Glomerular visceral epithelial cell (primary cell): ENCODE data around the gene BRF1.
"Not testable (repeated sequence)": the region's sequence is repeated elsewhere in the genome, so short reads cannot be mapped to it uniquely, and the experiment has no call there.

Experiments used
- DNase-seq: peaks from one replicate; pipeline ENCODE4 v3.0.0-alpha.2; 2016; ENCODE audit errors: extremely low spot score

The BRF1 gene

DNA sequence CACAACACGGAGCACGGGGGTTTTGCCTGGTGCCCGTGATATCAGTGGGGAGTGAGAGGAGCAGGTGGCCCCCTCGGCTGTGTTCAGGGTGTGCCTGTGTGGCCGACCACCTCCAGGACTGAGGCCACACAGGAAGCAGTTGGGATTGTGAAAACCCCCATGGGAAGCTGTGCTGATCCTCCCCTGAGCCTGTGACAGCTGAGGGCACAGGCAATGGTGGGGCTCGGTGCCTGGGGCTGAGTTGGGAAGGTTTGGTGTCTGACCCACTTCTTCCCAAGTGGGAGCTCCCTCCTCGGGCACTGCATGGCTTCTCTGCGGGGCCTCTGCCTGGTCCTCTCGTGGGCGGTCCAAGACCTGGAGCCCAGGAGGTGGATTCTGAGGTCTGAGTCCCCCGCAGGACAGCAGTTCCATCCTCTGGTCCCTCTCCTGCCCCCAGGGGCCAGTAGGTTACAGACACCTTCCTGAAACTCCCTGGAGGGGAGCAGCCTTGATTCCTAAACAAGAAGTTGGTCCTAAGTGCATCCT, 31.6 kb upstream of the BRF1 start:
- no peak for DNase-seq

DNA sequence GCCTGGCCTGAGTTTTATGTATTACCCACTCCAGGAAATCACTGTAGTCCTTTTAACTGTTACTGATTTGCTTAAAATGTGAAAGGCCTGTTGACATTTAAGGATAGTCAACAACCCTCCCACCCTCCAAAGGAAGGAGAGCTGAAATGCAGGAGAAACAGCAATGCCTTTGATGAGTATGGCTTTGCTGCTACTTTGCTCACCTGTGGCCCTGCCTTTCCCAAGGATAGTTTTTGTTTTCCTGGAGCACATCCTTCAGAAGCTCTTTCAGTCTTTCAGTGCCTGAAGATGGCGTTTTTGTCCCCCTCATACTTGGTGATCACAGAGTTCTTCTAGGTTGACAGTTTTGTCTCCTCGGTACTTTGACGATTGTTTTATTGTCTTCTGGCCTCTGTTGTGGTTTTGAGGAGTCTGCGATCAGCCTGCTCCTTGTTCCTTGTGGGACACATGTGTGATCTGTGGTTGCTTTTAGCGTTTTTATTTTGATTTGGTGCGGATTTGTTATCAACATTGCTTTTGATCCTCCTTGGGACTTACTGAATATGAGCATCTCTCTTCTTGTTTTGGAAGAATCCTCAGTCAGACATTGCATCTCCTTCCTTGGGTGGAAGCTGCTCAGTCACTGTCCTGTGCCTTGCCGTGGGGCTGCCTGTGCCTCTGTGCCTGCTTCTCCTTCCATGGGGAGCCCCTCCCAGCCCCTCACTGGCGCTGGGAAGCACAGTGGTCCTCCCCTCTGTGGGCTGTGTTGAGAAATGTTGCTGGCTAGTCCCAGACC, 31.0 kb upstream of the BRF1 start:
- DNase-seq: no peak

DNA sequence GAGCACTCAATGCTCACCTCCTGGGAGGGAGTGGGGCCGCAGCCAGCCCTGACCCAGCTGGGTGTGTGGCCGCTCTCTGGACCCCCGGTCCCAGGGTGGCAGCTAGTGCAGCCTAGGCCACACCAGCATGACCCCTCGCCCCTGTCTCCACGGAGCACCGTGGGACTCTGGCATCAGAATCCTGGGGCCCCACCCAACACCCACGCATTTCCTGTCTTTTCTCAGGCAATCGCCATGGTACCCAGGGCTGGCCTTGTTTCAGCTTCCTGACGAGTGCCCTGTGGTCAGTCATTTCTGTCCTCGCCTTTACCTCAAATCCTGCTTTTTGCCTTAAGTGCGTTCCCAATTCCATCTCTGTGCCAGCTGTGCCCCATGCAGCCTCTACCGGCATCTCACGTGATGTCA, 29.7 kb upstream of the BRF1 start:
- peak; percentile 18 for DNase-seq

DNA sequence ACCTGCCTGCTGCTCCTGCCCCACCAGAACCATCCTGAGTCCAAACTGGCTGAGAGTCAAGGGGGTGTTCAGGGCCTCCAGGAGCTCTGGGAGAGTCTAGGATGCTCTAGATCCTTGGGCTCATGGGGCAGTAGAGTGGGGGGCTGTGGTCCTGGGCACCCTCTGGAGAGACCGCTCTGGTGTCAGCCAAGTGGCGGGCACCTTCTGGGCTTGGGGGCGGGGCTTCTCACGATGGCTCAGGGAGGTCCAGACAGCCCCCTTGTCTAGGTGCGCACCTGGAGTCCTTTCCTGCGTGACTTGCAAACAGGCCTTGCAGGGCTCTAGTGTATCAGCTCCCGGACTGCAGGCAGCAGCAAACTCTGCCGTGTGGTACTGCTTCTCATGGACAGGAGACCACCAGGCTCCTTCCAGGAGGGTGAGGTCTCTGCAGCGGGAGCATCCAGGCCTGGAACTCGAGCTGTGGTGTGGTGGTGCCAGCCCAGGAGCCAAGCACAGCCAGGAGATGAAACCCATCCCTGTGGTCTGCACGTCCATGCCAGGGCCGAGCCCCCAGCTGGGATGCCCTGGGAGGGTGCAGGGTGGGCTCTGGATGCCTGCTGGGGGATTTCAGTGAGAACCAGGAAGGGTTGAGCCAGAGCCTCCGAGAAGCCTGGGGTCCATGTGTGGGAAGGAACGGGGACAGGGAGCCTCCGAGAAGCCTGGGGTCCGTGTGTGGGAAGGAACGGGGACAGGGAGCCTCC, 28.8 kb upstream of the BRF1 start:
- no peak for DNase-seq

DNA sequence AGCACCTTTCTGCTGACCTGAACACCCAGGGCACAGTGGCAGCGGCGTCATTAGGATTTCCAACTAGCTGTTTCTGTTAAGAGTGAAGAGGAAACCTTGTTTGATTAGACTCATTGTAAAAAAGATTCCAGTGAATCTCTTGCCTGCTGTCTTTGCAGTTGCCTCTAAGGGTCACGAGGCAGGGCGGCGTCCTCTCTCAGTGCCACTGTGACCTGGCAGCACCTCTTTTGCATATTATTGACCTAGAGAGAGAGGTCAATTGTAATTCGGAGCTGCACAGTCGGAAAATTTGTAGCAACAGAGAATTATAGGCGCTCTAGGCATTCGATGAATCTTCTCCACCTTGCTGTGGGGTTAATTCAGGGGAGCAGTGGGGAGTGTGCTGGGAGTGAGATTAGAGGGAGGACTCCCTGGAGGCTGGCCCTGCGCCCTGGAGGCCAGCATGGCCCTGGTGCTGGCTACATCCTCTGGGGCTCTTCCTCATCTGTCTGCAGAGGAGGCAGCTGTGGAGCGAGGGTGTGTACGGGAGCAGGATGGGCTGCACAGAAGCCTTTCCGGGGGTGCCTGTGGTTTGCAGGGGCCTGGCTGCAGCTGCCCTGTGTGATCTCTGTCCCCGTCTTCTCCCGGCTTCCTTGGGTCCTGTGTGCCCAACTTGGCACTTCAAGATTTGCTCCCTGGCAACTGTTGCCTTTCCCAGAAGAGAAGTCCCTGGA, 28.0 kb upstream of the BRF1 start:
- DNase-seq: no peak

DNA sequence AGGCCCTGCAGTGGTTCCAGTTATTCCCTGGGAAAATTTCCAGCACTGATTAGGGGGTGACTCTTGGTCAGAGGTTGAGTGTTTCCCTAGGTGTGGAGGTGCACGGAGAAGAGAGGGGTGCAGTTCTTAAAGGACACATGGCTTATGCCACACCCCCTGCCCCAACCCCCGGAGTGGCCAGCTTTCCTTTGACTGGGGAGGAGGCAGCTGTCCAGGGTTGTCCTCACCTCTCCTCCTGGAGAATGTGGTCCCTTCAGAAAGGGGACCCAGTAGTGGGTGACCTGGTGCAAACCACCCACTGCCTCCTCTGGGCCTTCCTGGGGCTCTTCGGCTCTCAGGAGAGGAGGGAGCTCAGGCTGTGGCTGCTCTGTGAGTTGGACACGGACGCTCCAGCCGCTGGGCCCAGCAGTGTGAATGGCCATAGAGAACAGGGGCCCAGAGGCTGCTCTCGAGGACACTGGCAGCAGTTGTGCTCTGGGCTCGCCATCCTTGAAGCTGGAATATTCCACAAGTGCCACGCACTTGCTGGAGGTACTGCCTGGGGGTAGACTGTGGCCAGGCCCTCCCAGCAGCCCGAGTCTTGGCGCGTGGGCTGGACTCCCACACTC, 27.4 kb upstream of the BRF1 start:
- DNase-seq: no peak

DNA sequence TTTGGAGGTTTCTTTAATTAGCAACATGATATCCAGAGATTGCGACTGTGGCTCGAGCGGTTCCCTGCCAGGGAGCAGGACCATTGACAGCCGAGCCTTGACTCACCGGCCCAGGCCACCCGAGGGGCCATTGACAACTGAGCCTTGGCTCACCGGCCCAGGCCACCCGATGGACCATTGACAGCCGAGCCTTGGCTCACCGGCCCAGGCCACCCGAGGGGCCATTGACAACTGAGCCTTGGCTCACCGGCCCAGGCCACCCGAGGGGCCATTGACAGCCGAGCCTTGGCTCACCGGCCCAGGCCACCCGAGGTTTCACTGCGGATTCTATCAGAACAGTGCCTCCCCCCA, 26.9 kb upstream of the BRF1 start:
- not testable (repeated sequence) for DNase-seq

DNA sequence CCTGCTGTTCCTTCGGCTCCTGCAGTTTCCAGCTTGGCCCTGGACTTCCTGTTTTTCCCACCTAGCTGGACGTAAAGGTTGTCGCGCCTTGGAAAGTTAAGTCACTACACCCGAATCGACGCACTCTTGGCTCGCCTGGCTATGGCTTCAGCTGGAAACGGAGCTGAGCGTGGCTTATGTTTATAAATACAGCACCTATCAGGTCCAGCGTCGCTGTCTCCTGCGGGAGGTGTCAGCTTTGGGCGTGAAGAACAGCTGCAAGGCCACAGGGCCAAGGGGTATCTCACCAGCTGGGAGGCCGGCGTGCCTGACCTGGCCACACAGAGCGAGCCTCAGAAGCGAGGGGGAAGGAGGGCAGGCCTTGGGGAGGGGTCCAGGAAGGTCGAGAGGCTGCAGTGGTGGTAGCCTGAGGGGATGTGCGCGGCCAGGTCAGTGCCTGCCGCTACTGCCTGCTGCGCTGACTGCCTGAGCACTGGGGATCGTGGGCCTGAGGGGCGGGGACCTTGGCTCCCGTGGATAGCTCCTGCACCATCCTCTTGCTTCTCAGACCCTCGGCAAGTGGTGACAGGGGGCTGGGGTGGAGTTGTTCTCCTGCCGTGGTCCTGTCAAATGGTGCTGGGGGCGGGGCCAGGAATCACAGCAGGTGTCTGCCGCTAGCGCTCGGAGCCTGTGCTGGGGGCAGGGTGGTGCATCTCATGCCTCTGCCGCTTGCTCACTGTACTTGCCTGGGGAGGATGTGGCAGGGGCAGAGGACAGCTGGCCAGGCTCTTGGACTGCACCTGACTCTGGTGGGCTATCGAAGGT, 26.3 kb upstream of the BRF1 start:
- no peak for DNase-seq

DNA sequence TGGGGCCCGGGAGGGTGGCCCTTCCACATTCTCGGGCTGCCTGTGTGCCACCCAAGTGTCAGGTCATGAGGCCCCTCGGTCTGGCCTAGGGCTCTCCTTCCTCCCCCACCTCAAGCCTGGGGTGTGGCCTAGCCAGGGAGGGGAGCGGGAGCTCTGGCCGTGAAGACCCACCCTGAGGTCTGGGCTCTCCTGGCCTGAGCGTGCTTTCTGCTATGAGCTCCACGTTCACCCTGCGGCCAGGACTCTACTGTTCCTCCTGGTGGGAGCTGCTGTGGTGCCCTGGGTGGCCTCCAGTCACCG, 25.7 kb upstream of the BRF1 start:
- no peak for DNase-seq

DNA sequence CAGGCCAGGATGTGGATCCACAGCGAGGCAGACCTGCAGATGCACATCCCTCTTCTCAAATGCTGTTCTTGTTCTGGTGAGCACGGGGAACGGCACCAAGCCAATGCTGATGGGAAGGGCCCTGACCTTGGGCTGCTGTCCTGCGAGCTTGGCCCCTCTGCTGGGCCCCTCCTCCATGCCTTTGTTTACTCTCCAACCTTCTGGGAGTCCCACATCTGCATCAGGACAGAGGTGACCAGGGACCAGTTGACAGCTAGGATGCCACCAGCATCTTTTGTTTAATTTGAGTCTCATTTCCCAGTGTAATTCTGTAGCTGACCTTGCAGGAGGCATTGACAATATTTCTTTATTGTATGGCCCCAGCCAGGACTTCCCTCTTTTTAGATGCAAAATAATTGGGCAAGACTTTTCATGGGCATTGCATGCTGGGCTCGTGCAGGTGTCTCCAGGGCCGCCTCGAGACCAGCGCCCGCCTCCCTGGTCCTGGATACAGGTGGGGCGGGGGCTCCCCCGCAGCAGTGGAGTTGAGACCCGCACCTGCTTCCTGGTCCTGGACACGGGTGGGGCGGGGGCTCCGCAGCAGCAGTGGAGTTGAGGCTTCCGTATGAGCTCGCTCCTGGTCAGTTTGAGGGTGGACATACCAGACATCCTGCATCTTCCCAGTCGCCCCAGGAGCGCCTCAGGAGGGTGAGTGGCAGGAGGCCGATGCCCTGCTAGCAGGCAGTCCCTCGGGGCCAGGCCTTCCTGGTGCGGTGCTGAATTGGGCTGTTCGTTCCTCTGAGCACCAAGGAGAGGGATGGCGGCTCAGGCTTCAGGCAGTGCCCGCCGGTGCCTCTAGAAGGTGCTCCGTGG, 25.1 kb upstream of the BRF1 start:
- no peak for DNase-seq

DNA sequence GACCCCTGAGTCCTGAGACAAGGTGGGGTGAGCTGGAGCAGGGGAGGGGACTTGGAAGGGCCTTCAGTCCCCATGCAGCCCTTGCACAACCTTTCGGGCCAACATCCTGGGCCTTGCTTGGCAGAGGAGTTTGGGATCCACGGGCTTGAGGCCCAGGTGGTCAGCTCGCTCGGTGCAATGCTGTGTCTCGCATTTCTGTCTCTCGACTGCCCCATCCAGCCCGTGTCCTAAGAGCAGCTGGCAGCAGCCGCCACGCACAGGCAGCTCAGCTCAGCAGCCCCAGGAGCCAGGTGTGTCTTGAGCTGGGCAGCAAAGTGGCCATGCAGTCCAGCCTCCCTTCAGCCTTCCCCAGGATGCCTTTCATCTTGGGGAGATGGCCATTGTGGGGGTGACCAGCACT, 24.5 kb upstream of the BRF1 start:
- no peak for DNase-seq

DNA sequence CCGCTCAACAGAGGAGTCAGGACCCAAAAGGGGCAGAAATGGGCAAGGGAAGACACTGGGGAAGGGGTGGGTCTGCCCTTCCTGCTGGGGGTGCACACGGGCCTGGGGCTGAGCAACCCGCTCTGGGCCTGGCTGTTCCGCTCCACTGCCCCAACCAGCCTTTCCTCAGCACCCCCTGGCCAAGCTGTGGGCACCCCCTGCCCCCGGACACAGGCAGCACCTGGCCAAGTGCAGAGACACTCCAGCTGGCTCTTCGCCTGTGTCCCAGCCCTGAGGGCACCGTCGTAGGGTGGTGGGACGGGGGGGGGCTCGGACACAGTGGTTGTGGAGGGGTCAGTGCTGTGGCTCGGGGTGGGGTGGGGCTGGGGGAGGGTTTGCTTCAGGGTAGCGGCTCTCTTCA, 24.1 kb upstream of the BRF1 start:
- DNase-seq: no peak

DNA sequence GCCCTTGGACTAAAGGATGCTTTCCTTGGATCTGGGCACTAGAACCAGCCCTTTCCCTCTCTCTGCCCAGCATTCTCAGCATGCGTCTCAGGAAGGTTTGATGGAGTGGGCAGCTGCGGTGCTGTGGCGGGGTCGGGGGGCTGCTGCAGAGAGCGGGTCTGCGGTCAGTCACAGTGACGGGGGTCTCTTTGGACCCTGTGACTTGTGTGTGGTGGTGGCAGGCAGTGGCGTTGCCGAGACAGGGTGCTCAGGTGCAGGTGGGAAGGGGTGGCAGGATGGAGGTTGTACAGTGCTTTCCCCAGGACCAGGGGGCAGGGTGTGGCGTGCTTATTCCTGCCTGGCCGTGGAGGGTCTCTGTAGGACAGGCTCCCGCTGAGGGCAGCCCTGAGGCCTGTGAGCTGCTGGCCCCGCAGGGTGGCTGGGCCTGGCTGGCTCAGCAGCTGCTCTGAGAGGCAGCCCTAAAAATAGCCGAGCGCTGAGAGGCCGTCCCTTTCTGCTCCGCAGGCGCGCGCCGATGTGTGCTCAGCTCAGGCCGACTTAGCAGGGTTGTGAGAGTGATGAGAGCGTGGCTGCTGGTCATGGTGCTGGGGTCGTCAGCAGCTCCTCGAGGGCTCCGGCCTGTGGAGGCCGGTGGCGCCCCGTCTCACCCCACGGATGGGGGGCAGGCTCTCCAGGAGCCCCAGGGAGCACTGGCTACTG, 23.4 kb upstream of the BRF1 start:
- DNase-seq: no peak

DNA sequence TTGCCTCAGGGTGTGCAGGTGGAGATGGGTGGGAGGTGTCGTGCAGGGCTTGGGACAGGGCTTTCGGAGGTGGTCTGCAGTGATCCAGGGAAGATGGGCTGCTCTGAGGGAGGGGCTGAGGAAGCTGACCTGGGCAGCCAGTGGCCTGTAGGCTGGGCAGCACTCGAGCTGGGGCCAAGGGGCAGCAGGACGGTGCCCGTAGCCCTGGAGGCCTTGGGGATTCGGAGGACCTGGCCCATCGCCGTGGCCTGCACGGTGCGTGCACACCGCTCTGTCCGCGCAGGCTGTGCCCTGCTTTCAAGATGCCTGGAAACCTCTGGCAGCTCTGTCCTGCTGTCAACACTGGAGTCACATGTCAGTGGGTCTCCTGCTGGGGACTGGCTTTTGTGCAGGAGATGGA, 22.9 kb upstream of the BRF1 start:
- DNase-seq: no peak

DNA sequence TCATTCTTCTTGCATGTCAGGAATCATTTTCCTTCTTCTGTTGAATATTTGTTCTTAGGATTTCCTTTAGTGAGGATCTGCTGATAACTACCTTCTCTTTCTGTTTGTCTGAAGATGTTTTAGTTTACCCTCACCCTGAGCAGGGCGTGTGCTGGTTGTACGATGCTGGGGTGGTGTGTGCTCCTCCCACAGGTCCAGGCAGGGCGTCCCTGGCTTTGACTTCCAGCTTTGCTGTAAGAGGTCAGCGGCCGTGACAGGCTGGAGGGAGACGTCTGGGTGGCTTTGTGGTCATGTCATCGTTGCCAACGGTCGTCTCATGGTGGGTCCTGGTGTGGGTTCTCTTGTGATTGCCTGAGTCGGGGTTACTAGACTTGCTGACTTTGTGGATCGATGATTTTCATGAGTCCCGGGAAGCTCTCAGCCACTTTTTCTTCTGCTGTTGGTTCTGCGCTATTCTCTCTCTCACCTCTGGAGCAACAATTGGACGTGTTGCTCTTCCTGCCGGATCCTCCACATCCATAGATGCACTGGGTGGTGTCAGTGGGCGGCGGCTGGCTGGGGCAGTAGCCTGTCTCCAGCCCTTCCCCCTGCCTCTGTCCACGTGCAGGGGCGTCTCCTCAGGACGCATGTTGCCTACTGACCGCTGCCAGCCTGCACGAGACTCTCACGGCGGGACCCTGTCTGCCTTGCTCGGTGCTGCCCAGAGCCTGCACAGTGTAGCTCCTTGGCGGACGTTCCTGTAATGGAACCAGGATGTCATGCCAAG, 22.2 kb upstream of the BRF1 start:
- DNase-seq: no peak

DNA sequence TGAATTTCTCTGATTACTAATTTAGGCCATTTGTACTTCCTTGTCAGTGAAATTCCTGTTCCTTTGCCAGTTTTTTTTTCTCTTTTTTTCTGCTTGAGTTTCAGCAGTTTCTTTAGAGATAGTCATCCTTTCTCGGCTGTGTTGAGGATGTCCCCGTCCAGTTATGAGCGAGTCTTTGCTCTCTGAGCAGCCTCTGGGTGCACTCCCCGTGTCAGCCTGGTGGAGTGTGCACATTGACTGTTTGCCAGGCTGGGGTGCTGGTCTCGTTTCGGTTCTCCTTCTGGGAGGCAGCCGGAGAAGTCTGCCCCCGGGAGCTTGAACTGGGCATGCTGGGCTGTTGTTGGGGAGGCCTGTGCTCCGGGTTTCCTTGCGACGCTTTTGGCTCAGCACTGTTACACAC, 16.7 kb upstream of the BRF1 start:
- peak; percentile 31 for DNase-seq

DNA sequence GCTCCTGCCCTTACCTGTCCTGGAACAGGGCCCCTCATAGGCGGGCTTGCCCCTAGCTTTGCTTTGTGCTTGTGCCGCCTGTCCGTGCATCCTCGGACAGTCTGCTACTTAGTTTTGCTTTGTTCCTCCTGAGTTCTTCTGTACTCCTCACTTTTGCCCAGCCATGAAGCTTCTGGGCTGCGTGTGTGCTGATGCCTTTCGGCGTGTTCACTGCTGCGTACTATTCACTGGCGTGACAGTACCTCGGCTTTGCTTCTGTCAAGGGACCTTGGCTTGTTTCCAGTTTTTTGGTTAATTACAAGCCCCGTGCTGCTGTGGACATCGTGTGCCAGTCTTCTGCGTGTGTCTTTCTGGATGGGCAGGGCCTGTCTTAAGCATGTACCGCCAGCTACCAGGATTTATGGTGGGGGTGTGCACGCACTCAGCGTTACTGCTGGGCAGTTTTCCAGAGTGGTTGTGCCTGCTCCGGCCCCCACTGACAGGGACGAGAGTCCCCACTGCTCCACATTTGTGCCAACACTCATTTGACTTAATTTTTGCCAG, 16.2 kb upstream of the BRF1 start:
- DNase-seq: no peak

DNA sequence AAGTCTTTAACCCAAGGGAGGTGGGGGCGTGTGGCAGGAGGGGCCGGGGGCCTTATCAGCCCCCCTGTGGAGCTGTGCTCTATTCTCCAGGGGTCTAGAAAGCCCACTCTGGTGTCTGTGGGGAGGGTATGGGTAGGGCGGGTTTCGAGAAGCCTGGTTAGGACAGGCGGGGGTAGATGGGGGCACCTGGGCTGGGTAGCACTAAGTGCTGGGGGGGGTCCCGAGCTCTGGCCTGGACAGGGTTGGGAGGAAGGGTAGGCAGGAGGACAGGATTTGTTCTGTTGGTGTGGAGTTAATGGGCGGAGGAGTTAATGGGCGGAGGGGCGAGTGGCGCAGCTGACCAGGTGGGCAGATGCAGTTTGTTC, 15.8 kb upstream of the BRF1 start:
- DNase-seq: no peak

DNA sequence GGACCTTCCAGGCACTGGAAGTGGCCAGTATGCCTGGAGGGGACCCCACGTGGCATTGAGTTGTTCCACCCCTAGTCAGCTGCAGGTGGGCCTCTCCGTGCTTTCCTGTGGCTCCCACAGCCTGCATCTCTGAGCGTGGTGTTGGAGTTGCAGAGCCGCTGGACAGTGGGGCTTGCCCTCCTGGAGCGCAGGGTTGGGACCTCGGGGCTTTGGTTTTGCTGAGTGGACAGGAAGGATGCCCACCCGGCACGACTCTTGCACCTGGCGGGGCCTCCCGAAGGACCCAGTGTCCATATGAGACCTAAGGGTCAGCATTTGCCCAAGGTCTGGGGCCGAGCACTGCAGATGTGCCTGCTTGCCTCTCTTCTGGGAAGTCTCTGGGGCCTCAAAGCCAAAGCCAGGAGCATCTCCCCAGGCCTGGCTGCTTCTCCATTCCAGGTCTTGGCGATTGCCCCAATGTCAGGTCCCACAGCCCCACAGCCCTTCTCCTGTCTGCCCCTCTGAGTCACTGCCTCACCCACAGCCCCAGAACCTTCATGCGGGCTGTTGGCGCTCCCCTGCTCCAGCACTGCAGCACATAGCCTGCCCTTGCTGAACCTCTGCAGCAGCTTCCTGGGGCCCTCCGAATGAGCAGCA, 15.3 kb upstream of the BRF1 start:
- peak; percentile 56 for DNase-seq
